ENCODE measurements around the gene MON2.

GRCh38 chr12:62481843-62482540, 15.4 kb downstream of the MON2 start:
- TF ChIP-seq POLR2A (IDR thresholded peaks at IDR 0.05; ENCODE audit: extremely low read depth, insufficient read length) (no peak), CTCF (IDR thresholded peaks at IDR 0.05; ENCODE audit: low read depth, low read length) (no peak), MYC (IDR thresholded peaks at IDR 0.05; ENCODE audit: low read depth, low read length) (no peak)
